HG03064 (cell line): ENCODE measurements around the gene NWD2.
"Not testable (repeated sequence)": the region's sequence is repeated elsewhere in the genome, so short reads cannot be mapped to it uniquely, and the experiment has no call there.

Source experiments
- ATAC-seq: cut with Tn5 transposase; IDR thresholded peaks from one replicate; pipeline ENCODE4 v1.9.1; 2021; ENCODE audit warnings: low read depth; ENCODE audit not compliant: unreplicated experiment

NWD2 gene

GRCh38 chr4:37244583-37245390 is at the start of gene NWD2:
TSS of gene NWD2 (plus strand) at chr4:37244743. CDS start at chr4:37245068, 325 bp downstream.
- no peak for ATAC-seq

DNA sequence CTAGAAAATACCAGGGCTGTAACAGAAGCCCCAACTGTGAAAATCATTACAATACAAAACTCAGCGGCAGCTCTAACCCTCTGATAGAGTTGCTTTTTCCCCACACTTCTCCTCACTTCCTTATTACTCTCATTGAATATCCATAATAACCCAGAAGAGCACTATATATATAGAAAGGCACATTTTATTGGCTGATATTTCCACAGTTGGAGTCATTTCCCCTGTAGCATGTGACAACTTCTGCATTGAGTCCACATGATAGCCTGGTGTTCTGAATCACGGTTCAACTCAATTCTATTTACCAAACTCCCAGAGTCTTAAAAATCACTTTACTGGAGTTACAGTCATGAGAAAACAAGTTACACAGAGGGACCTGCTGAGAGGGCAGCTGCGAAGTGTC is 46.6 kb upstream of the NWD2 start:
- no peak for ATAC-seq

DNA sequence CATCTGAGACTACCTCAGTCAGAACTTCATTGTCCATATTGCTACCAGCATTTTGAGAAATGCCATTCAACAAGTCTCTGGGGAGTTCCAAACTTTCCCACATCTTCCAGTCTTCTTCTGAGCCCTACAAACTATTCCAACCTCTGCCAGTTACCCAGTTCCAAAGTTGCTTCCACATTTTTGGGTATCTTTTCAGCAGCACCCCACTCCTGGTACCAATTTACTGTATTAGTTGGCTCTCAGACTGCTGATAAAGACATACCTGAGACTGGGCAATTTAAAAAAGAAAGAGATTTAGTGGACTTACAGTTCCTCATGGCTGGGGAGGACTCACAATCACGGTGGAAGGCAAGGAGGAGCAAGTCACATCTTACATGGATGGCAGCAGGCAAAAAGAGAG is 39.8 kb upstream of the NWD2 start:
- ATAC-seq = not testable (repeated sequence)

DNA sequence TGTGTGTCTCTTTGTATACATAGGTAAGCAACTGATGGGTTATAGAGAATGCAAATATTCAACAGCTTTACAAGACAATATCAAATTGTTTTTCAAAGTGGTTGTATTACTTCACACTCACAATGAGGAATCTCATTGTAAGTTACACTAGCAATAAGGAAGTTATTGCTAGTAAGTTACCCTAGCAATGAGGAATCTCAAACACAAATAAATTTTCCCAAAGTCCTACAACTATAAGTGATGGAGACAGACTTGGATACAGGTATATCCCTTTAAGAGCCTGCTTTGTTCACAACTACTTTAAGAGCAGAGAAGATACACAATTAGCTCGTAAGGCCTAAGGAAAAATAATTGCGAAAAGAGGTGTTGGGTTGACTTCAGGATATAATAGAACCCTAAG is 28.3 kb upstream of the NWD2 start:
- ATAC-seq = no peak

- ATAC-seq = no peak
These were observed 25.3 kb upstream of the NWD2 start for GRCh38 chr4:37219242-37219641.

DNA sequence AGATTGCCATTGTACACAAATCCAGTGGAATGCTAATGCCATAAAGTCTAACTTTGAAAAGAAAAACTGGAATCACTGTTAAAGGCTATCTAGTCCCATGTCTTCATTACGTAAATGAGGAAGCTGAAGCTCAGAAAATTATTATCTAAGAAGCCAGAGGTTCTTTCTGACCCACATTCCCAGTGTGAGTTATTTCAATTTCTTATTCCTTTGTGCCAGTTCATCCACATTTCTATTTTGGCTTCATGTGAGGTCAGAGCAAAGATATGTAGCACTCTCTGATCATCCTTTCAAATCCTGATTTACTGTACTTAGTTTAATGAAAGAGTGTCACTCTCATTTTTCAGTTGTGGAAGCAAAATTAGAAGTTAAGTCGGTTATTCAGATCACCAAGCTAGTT is 24.6 kb upstream of the NWD2 start:
- no peak for ATAC-seq

DNA sequence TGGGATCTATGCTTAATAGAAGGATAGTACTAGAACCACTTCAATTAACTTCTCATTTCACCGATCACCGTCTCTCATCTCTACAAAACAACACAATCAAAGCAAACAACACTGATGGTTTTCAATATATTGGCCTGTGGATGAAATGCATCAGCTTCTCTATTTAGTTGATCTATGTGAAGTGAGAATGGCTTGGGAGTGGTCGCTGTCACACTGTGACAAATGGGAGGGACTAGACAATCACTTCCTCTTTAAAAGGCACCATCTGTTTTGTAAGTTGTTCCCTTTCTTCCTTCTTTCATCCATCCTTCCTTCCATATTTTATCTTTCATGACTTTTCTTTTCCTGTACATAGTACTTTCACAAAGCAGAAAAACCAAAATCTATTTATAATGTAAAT is 23.9 kb upstream of the NWD2 start:
- no peak for ATAC-seq

GRCh38 chr4:37223732-37224131 is 20.8 kb upstream of the NWD2 start:
- no peak for ATAC-seq

DNA sequence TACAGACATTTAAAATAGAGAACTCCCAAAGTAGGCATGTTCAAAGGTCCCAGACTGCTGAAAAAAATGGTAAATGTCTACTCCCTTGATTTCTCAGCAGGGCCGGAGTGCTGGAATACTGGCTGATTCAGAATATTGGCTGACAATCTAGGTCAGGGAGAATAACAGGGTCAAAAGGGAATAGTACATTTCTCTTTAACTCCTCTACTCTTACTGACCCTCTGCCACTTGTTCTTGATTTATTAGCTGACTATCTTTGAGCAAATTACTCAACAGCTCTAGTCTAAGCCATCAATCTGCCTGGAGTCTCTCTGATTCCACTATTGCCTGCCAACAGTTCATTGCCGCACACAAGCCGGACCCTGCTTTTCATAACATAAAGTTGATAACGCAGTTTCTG is 19.7 kb upstream of the NWD2 start:
- no peak for ATAC-seq

GRCh38 chr4:37225778-37226177 is 18.8 kb upstream of the NWD2 start:
- no peak for ATAC-seq

DNA sequence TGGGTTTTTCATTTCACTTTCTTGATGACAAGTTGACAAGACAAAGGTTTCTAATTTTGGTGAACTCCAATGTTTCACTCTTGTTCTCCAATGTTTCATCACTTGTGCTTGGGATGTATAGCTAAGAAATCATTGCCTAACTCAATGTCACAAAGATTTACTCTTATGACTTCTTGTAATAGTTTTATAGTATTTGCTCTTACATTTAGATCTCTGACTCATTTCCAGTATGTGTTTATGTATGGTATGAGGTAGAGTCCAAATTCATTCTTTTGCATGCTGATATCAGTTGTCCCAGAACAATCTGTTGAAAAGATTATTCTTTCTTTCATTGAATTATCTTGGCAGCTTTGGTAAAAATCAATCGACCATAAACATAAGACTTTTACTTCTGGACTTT is 12.2 kb upstream of the NWD2 start:
- no peak for ATAC-seq

DNA sequence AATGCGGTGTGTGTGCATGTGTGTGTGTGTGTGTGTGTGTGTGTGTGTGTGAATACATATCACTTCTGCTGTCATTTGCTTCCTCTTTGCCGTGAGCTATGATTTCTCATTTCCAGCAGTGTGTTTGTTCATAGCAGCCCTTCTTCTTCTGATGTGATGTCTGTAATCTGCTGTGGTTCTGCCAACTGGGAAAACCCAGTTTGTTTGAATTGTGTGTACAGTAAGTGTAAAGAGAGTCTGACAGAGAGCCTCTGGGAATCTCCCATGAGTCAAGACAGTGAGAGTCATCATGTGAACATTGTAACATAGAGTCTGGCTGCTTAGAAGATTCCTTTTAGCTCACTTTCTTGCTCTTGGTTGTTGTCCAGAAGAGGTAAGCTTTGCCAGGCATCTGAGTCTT is 8.4 kb upstream of the NWD2 start:
- ATAC-seq = no peak

- ATAC-seq = no peak
These were observed 2.9 kb upstream of the NWD2 start for GRCh38 chr4:37241647-37242046.

GRCh38 chr4:37243051-37243450 is 1.5 kb upstream of the NWD2 start:
- no peak for ATAC-seq

GRCh38 chr4:37243722-37244582 is 591 bp upstream of the NWD2 start:
- no peak for ATAC-seq

- ATAC-seq = no peak
These were observed 930 bp downstream of the NWD2 start for GRCh38 chr4:37245391-37245954.

DNA sequence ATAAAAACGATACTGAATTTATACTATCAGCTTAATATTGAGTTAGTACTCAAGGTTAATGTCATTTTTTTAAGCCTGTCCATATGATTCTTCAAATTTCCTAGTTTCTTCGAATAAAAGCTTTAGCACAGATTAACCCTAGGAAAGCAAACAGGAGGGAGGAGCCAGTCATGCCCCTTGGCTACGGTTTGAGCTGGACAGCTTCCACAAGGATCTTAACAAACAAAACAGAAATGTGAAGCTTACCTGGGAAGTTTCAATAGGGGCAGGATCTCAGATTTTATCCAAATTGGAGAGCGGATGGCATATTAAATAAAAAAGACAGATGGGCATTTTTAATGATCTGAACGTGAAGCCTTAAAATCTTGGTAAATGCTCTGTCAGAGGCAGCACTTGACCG is 2.3 kb downstream of the NWD2 start:
- ATAC-seq = no peak

DNA sequence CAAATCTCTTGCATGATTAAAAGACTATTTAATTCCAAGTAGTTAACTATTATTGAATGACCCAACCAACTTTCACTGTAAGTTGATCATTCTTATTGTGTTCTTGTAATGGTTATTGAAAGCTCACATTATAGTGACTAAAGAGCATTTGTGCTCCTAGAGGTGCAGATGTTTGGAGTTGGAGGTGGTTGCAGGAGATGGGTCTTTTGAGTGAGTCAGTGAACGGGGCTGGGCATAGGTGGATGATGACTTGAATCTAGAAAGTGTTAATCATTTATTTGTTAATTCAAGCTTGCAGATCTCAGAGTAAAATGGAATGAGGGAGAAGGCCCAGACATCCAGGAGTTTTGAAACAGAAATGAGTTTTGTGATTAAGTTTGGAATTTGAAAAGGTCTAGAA is 13.7 kb downstream of the NWD2 start:
- no peak for ATAC-seq

- ATAC-seq = no peak
These were observed 23.8 kb downstream of the NWD2 start for GRCh38 chr4:37268319-37268718.

DNA sequence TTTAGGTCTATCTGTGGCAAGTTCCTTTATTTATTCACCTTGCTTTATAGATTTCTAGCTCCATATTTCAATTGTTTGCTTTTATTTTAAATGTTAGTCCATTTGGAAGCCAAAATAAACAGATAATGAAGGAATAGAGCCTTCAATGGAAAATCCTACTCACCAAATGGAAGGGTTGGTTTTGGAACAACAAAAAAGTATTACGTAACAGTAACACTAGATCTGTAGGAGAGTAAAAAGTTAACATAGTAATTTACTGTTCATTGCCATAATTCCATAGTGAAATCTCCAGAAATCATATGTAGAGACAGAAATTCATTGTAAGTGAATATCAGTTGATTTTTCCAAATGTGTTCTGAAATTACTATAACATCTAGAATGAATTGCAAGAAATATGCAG is 34.6 kb downstream of the NWD2 start:
- no peak for ATAC-seq

GRCh38 chr4:37279894-37280592 is 35.5 kb downstream of the NWD2 start:
- ATAC-seq = no peak
